Osteoblast (primary cell): ENCODE data around the gene BAHD1. TPM values are rescaled to one million over a fixed set of nuclear protein-coding genes. Genes with fewer than 3 reads are reported as not detected.

Experiments used
- DNase-seq: peaks from one replicate; pipeline ENCODE4 v3.0.0; 2011; ENCODE audit warnings: low spot score, mixed read lengths; ENCODE audit not compliant: insufficient read length; ENCODE audit errors: missing footprints
- H2AFZ ChIP-seq: 2 replicates; pipeline ENCODE4 v1.6.0; 2011; ENCODE audit warnings: mild to moderate bottlenecking, low read length
- H3K27ac ChIP-seq: 2 replicates; pipeline ENCODE4 v1.5.1; 2011; ENCODE audit warnings: mild to moderate bottlenecking, low read depth, low read length, moderate library complexity
- H3K27me3 ChIP-seq: 2 replicates; pipeline ENCODE4 v1.6.0; 2012; ENCODE audit warnings: mild to moderate bottlenecking, control low read depth, inconsistent platforms, low read length, moderate library complexity; ENCODE audit not compliant: insufficient read depth
- H3K36me3 ChIP-seq: 2 replicates; pipeline ENCODE4 v1.5.1; 2011; ENCODE audit warnings: mild to moderate bottlenecking, low read length, control low read depth, moderate library complexity; ENCODE audit not compliant: insufficient read depth
- H3K4me1 ChIP-seq: 2 replicates; pipeline ENCODE4 v1.5.1; 2011; ENCODE audit warnings: mild to moderate bottlenecking, low read length, control low read depth, moderate library complexity; ENCODE audit not compliant: insufficient read depth
- H3K4me2 ChIP-seq: 2 replicates; pipeline ENCODE4 v1.6.0; 2011; ENCODE audit warnings: mild to moderate bottlenecking, low read length; ENCODE audit not compliant: insufficient read depth
- H3K4me3 ChIP-seq: fragments of 200-600 bp; sonication (generic); 3 replicates; pipeline ENCODE4 v1.5.1; 2012; ENCODE audit warnings: mild to moderate bottlenecking, low read length, inconsistent platforms; ENCODE audit not compliant: insufficient read depth
- H3K79me2 ChIP-seq: 2 replicates; pipeline ENCODE4 v1.6.0; 2012; ENCODE audit warnings: mild to moderate bottlenecking, low read length, control low read depth, inconsistent platforms; ENCODE audit not compliant: insufficient read depth
- H3K9me3 ChIP-seq: 2 replicates; pipeline ENCODE4 v1.5.1; 2011; ENCODE audit warnings: low read depth, low read length, control low read depth
- H4K20me1 ChIP-seq: 2 replicates; pipeline ENCODE4 v1.6.0; 2012; ENCODE audit warnings: mild to moderate bottlenecking, low read length, control low read depth; ENCODE audit not compliant: insufficient read depth
- CTCF ChIP-seq: IDR thresholded peaks from 2 replicates; pipeline ENCODE4 v1.5.1; 2011; ENCODE audit warnings: mild to moderate bottlenecking, low read depth, low read length, moderate library complexity; ENCODE audit errors: extremely low read depth
- total RNA-seq: library from RNA; depleted of rRNA; stranded (reverse); fragments of >200 nt; gene quantifications from 2 replicates; pipeline ENCODE4 v1.2.3, GENCODE V29; 2012

The BAHD1 gene
- total RNA-seq, 1 donor: 10.5 TPM

GRCh38 chr15:40398413-40398873 lies 42.3 kb upstream of the BAHD1 start:
- no peak for TF ChIP-seq CTCF
- Histone ChIP-seq H3K79me2 (no peaks in the 10 kb centered on the region), H3K4me3 (no peak overlapping the region), H4K20me1 (no peaks in the 10 kb centered on the region), H3K36me3 (peaks cover 7% of the 10 kb centered on the region), H3K9me3 (no peaks in the 10 kb centered on the region), H3K27me3 (no peaks in the 10 kb centered on the region), H2AFZ (no peak overlapping the region), H3K4me2 (peak overlapping the region; percentile 1), H3K4me1 (no peaks in the 10 kb centered on the region), H3K27ac (no peak overlapping the region)
- DNase-seq: no peak

- Histone ChIP-seq H4K20me1 (no peaks in the 10 kb centered on the region), H3K79me2 (no peaks in the 10 kb centered on the region), H3K4me3 (no peak overlapping the region), H2AFZ (no peak overlapping the region), H3K4me2 (no peak overlapping the region), H3K9me3 (no peaks in the 10 kb centered on the region), H3K36me3 (no peaks in the 10 kb centered on the region), H3K4me1 (no peaks in the 10 kb centered on the region), H3K27ac (no peak overlapping the region), H3K27me3 (no peaks in the 10 kb centered on the region)
- DNase-seq: no peak
- TF ChIP-seq CTCF: no peak
These were observed 41.4 kb upstream of the BAHD1 start for GRCh38 chr15:40399370-40399769.

- DNase-seq: peak; percentile 100
- Histone ChIP-seq H3K27ac (peak within 1 kb of the TSS; percentile 80), H3K4me1 (peaks cover 21% of the 10 kb centered on the region), H3K36me3 (peaks cover 25% of the 10 kb centered on the region), H3K79me2 (peaks cover 23% of the 10 kb centered on the region), H3K9me3 (no peaks in the 10 kb centered on the region), H4K20me1 (no peaks in the 10 kb centered on the region), H3K27me3 (no peaks in the 10 kb centered on the region), H3K4me3 (peak within 1 kb of the TSS; percentile 95), H3K4me2 (peak within 1 kb of the TSS; percentile 99), H2AFZ (peak within 1 kb of the TSS; percentile 95)
- no peak for TF ChIP-seq CTCF
These were observed 35.0 kb upstream of the BAHD1 start, which contains the start of gene IVD for GRCh38 chr15:40405501-40406381. Gene IVD, plus strand, starts transcription at chr15:40405795. Its CDS starts 33 bp downstream, at chr15:40405828.

GRCh38 chr15:40407330-40407990 lies 33.3 kb upstream of the BAHD1 start:
- peaks cover 23% of the 10 kb centered on the region for H3K79me2 ChIP-seq
- no peak for TF ChIP-seq CTCF
- H3K36me3 ChIP-seq: peaks cover 43% of the 10 kb centered on the region
- H2AFZ ChIP-seq: no peak overlapping the region
- H3K4me2 ChIP-seq: peak overlapping the region; percentile 45
- peak; percentile 31 for DNase-seq
- H3K27ac ChIP-seq: no peak overlapping the region
- no peaks in the 10 kb centered on the region for H3K27me3 ChIP-seq
- H3K4me1 ChIP-seq: peaks cover 21% of the 10 kb centered on the region
- peaks cover 4% of the 10 kb centered on the region for H4K20me1 ChIP-seq
- H3K4me3 ChIP-seq: no peak overlapping the region
- H3K9me3 ChIP-seq: no peaks in the 10 kb centered on the region
